WTC11 (cell line): ENCODE data around the gene MIB2. TPM values are rescaled to one million over a fixed set of nuclear protein-coding genes. Genes with fewer than 3 reads are reported as not detected.

Experiments
- ATAC-seq: fragments of 200-7000 bp; cut with Tn5 transposase; 2 replicates; pipeline ENCODE4 v1.10.0; 2021; ENCODE audit warnings: mild to moderate bottlenecking, moderate library complexity
- CTCF ChIA-PET: fragments of 300-600 bp; sonication (Branson Sonifier 250); formaldehyde crosslinking; loops from one replicate; lab custom pipeline; 2021; ENCODE audit warnings: antibody characterized with exemption; lab: Charles Lee
- POLR2A ChIA-PET: fragments of 350-600 bp; sonication (Branson Sonifier 250); formaldehyde crosslinking; loops from one replicate; lab custom pipeline; 2021; ENCODE audit warnings: antibody characterized with exemption; lab: Charles Lee
- DNase-seq: peaks from one replicate; pipeline ENCODE4 v3.0.0; 2021; ENCODE audit warnings: low spot score
- H3K27ac Mint-ChIP-seq: 2 replicates; pipeline ENCODE4 v1.8.0; 2021; ENCODE audit warnings: mixed read lengths
- H3K27me3 Mint-ChIP-seq: 2 replicates; pipeline ENCODE4 v1.8.0; 2021; ENCODE audit warnings: low read depth, mild to moderate bottlenecking, moderate library complexity, mixed read lengths
- H3K36me3 Mint-ChIP-seq: 2 replicates; pipeline ENCODE4 v1.8.0; 2021; ENCODE audit warnings: mixed read lengths
- H3K4me1 Mint-ChIP-seq: 2 replicates; pipeline ENCODE4 v1.8.0; 2022; ENCODE audit warnings: mixed read lengths
- H3K4me3 Mint-ChIP-seq: 2 replicates; pipeline ENCODE4 v1.8.0; 2021; ENCODE audit warnings: mild to moderate bottlenecking, moderate library complexity, mixed read lengths
- H3K9me3 Mint-ChIP-seq: 2 replicates; pipeline ENCODE4 v1.8.0; 2021; ENCODE audit warnings: mixed read lengths
- ETV6 ChIP-seq: sonication (generic); formaldehyde crosslinking; IDR thresholded peaks from 2 replicates; pipeline ENCODE4 v1.8.1; 2022; ENCODE audit warnings: mild to moderate bottlenecking, missing genetic modification reagents
- FOXK1 ChIP-seq: sonication (generic); formaldehyde crosslinking; IDR thresholded peaks from 2 replicates; pipeline ENCODE4 v1.8.0; 2022; ENCODE audit warnings: mild to moderate bottlenecking, moderate library complexity, missing genetic modification reagents
- GABPB1 ChIP-seq: sonication (generic); formaldehyde crosslinking; IDR thresholded peaks from 2 replicates; pipeline ENCODE4 v1.8.1; 2023; ENCODE audit warnings: mild to moderate bottlenecking, missing genetic modification reagents
- GRHL2 ChIP-seq: fragments of 250-450 bp; sonication (Bioruptor Pico); IDR thresholded peaks from 2 replicates; pipeline ENCODE4 v1.8.0; 2022; ENCODE audit warnings: mild to moderate bottlenecking, moderate library complexity; ENCODE audit not compliant: insufficient replicate concordance, severe bottlenecking
- JUN ChIP-seq: sonication (generic); formaldehyde crosslinking; IDR thresholded peaks from 2 replicates; pipeline ENCODE4 v1.8.0; 2023; ENCODE audit warnings: mild to moderate bottlenecking, missing genetic modification reagents
- NFATC4 ChIP-seq: fragments of 250-450 bp; sonication (Bioruptor Pico); IDR thresholded peaks from 2 replicates; pipeline ENCODE4 v1.9.0; 2021; ENCODE audit warnings: mild to moderate bottlenecking
- NFYB ChIP-seq: sonication (generic); formaldehyde crosslinking; conservative IDR thresholded peaks from 2 replicates; pipeline ENCODE4 v1.8.0; 2022; ENCODE audit warnings: low read depth, missing genetic modification reagents
- NR1H2 ChIP-seq: sonication (generic); formaldehyde crosslinking; IDR thresholded peaks from 2 replicates; pipeline ENCODE4 v1.9.0; 2021; ENCODE audit warnings: mild to moderate bottlenecking, moderate library complexity, missing genetic modification reagents
- NR2C2 ChIP-seq: sonication (generic); formaldehyde crosslinking; IDR thresholded peaks from 2 replicates; pipeline ENCODE4 v1.8.0; 2022; ENCODE audit warnings: mild to moderate bottlenecking, missing genetic modification reagents
- OVOL2 ChIP-seq: fragments of 250-450 bp; sonication (Bioruptor Pico); IDR thresholded peaks from 2 replicates; pipeline ENCODE4 v1.9.0; 2021; ENCODE audit warnings: mild to moderate bottlenecking, borderline replicate concordance
- PRRX2 ChIP-seq: fragments of 250-450 bp; sonication (Bioruptor Pico); IDR thresholded peaks from 2 replicates; pipeline ENCODE4 v1.8.0; 2021; ENCODE audit warnings: mild to moderate bottlenecking
- RELA ChIP-seq: sonication (generic); formaldehyde crosslinking; IDR thresholded peaks from 2 replicates; pipeline ENCODE4 v1.8.1; 2022; ENCODE audit warnings: missing genetic modification reagents, mild to moderate bottlenecking, borderline replicate concordance
- RORB ChIP-seq: fragments of 250-450 bp; sonication (Bioruptor Pico); IDR thresholded peaks from 2 replicates; pipeline ENCODE4 v1.9.0; 2021; ENCODE audit warnings: mild to moderate bottlenecking
- TEAD1 ChIP-seq: sonication (generic); formaldehyde crosslinking; IDR thresholded peaks from 2 replicates; pipeline ENCODE4 v1.8.0; 2022; ENCODE audit warnings: mild to moderate bottlenecking, missing genetic modification reagents
- ZNF317 ChIP-seq: sonication (generic); formaldehyde crosslinking; IDR thresholded peaks from 2 replicates; pipeline ENCODE4 v1.8.1; 2023; ENCODE audit warnings: low read depth, mild to moderate bottlenecking, moderate library complexity, missing genetic modification reagents, borderline replicate concordance
- ZNF396 ChIP-seq: fragments of 250-450 bp; sonication (Bioruptor Pico); IDR thresholded peaks from 2 replicates; pipeline ENCODE4 v1.8.0; 2021; ENCODE audit warnings: mild to moderate bottlenecking, moderate library complexity, borderline replicate concordance
- total RNA-seq: library from RNA; stranded (reverse); gene quantifications from 3 replicates; pipeline ENCODE4 v1.2.3, GENCODE V29; 2021
- TF ChIP-seq, protein P1 (sequence below): fragments of 250-450 bp; sonication (Bioruptor Pico); IDR thresholded peaks from 2 replicates; pipeline ENCODE4 v1.9.0; 2021; ENCODE audit warnings: moderate library complexity, mild to moderate bottlenecking, inconsistent platforms, borderline replicate concordance
- TF ChIP-seq, protein P2 (sequence below): sonication (generic); formaldehyde crosslinking; IDR thresholded peaks from 2 replicates; pipeline ENCODE4 v1.8.1; 2022; ENCODE audit warnings: low read depth, missing genetic modification reagents, borderline replicate concordance
- TF ChIP-seq, protein P3 (sequence below): sonication (generic); formaldehyde crosslinking; IDR thresholded peaks from 2 replicates; pipeline ENCODE4 v1.8.0; 2022; ENCODE audit warnings: mild to moderate bottlenecking, missing genetic modification reagents
- TF ChIP-seq, protein P4 (sequence below): sonication (generic); formaldehyde crosslinking; IDR thresholded peaks from 2 replicates; pipeline ENCODE4 v1.8.1; 2022; ENCODE audit warnings: mild to moderate bottlenecking, moderate library complexity, missing genetic modification reagents
- TF ChIP-seq, protein P5 (sequence below): sonication (generic); formaldehyde crosslinking; IDR thresholded peaks from 2 replicates; pipeline ENCODE4 v1.8.1; 2023; ENCODE audit warnings: mild to moderate bottlenecking, missing genetic modification reagents, borderline replicate concordance
- TF ChIP-seq, protein P6 (sequence below): sonication (generic); formaldehyde crosslinking; IDR thresholded peaks from 2 replicates; pipeline ENCODE4 v1.8.1; 2022; ENCODE audit warnings: mild to moderate bottlenecking, missing genetic modification reagents, moderate library complexity, borderline replicate concordance
- TF ChIP-seq, protein P7 (sequence below): sonication (generic); formaldehyde crosslinking; IDR thresholded peaks from 2 replicates; pipeline ENCODE4 v1.8.0; 2022; ENCODE audit warnings: mild to moderate bottlenecking, missing genetic modification reagents

Gene MIB2
- total RNA-seq, 1 experiment from 2014 or later: 90.6 TPM

DNA sequence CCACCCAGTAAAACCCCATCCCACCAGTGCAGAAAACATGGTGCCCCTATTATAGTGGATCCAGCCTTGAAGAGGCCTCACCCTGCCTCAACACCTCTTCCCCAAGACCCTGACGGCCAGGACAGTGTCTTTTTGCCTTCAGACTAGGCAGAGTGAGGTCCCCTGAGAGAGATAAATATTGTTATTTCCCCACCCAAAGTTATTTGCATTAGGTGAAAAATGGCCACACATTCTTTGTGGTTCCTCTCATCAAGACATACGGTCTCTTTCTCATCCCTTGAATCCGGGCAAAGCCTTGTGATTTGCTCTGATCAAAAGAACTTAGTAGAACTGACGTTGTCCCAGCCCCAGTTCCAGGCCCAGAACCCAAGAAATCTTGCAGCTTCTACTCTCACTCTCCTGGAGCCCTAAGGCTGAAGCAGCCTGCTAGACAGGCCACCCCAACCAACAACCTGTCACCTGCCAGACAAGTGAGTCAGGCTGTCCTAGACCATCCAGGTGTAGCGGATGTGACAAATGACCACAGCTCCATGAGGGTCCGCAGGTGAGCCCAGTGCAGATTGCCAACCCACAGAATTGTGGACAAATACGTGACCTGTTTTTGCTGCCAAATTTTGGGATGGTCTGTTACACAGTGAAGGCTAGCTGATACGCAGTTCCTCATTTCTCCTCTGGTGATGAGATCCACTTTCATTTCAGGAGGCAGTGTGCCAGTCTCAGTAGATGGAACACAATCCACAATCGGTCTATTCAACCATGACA lies 32.5 kb upstream of the MIB2 start (continued):
- TF ChIP-seq, protein P1, sequence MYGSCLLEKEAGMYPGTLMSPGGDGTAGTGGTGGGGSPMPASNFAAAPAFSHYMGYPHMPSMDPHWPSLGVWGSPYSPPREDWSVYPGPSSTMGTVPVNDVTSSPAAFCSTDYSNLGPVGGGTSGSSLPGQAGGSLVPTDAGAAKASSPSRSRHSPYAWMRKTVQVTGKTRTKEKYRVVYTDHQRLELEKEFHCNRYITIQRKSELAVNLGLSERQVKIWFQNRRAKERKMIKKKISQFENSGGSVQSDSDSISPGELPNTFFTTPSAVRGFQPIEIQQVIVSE: no peak
- TF ChIP-seq, protein P2, sequence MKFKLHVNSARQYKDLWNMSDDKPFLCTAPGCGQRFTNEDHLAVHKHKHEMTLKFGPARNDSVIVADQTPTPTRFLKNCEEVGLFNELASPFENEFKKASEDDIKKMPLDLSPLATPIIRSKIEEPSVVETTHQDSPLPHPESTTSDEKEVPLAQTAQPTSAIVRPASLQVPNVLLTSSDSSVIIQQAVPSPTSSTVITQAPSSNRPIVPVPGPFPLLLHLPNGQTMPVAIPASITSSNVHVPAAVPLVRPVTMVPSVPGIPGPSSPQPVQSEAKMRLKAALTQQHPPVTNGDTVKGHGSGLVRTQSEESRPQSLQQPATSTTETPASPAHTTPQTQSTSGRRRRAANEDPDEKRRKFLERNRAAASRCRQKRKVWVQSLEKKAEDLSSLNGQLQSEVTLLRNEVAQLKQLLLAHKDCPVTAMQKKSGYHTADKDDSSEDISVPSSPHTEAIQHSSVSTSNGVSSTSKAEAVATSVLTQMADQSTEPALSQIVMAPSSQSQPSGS (CRISPR knock-in tag): no peak
- TF ChIP-seq, protein P3, sequence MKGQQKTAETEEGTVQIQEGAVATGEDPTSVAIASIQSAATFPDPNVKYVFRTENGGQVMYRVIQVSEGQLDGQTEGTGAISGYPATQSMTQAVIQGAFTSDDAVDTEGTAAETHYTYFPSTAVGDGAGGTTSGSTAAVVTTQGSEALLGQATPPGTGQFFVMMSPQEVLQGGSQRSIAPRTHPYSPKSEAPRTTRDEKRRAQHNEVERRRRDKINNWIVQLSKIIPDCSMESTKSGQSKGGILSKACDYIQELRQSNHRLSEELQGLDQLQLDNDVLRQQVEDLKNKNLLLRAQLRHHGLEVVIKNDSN (CRISPR knock-in tag): no peak

DNA sequence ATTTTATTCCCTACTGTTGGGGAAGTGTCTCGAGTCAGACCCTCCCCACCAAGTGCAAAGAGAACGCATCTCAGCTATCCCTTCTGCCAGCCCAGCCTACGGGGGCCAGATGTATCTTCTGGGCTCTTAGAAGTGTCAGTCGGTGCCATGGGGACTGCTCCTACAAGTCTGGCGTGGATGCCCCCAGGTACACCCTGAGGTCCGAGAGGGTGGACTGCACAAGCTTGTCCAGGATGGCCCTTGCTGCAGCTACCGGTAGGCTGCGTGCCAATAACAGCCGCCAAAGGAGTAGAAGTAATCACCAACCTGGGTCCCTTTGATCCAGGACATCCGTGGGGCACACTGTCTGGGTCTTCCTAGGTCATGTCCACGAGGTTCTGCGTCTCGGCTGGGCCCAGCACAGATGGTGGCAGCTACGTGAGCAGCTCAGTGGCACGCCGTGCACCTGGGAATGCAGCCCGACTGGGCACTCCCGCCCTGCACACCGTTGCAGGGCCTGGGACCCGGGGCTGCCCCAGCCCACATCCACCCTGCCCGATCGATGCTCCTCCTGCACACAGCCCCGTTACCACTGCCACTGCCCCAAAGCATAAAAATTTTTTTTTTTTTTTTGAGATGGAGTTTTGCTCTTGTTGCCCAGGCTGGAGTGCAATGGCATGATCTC lies 31.8 kb upstream of the MIB2 start:
- TF ChIP-seq NFYB (no peak), PRRX2 (CRISPR knock-in tag) (no peak), RELA (CRISPR knock-in tag) (no peak), RORB (CRISPR knock-in tag) (no peak), JUN (CRISPR knock-in tag) (no peak), NR1H2 (no peak), GABPB1 (CRISPR knock-in tag) (no peak), TEAD1 (CRISPR knock-in tag) (no peak), NR2C2 (CRISPR knock-in tag) (no peak), NFATC4 (CRISPR knock-in tag) (no peak)
- TF ChIP-seq, protein P4, sequence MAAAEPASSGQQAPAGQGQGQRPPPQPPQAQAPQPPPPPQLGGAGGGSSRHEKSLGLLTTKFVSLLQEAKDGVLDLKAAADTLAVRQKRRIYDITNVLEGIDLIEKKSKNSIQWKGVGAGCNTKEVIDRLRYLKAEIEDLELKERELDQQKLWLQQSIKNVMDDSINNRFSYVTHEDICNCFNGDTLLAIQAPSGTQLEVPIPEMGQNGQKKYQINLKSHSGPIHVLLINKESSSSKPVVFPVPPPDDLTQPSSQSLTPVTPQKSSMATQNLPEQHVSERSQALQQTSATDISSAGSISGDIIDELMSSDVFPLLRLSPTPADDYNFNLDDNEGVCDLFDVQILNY: no peak
- DNase-seq: no peak
- Mint-ChIP-seq H3K9me3 (no peaks in the 10 kb centered on the region), H3K4me1 (no peaks in the 10 kb centered on the region), H3K36me3 (no peaks in the 10 kb centered on the region), H3K4me3 (no peak overlapping the region), H3K27me3 (peaks cover 30% of the 10 kb centered on the region), H3K27ac (no peak overlapping the region)
- no peak for ATAC-seq
- ChIA-PET POLR2A (no interaction called here), CTCF (interaction anchor here (0.6 kb wide), 1 partner anchor 176 kb away, joined by 3 read pairs; no protein-coding TSS in a partner anchor)

DNA sequence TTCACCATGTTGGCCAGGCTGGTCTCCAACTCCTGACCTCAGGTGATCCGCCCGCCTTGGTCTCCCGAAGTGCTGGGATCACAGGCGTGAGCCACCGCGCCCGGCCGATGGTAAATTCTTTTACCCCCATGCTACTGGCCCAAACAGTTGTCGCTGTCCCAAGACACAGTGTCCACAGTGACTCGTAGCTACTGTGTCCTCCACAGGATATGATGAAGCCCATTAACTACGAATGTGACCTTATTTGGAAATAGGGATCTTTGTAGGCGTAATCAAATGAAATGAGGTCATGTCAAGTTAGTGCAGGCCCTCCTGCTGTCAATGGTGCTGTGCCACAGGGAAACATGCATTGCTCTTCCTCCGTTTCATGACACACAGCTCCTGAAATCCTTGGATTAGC lies 23.8 kb upstream of the MIB2 start:
- peaks cover 6% of the 10 kb centered on the region; the same call in 1 of the 2 replicates for H3K27me3 Mint-ChIP-seq
- TF ChIP-seq GRHL2 (CRISPR knock-in tag) (no peak), OVOL2 (CRISPR knock-in tag) (no peak), ZNF317 (no peak), ETV6 (CRISPR knock-in tag) (no peak), RORB (CRISPR knock-in tag) (no peak), ZNF396 (CRISPR knock-in tag) (no peak), FOXK1 (CRISPR knock-in tag) (no peak)
- TF ChIP-seq, protein P5, sequence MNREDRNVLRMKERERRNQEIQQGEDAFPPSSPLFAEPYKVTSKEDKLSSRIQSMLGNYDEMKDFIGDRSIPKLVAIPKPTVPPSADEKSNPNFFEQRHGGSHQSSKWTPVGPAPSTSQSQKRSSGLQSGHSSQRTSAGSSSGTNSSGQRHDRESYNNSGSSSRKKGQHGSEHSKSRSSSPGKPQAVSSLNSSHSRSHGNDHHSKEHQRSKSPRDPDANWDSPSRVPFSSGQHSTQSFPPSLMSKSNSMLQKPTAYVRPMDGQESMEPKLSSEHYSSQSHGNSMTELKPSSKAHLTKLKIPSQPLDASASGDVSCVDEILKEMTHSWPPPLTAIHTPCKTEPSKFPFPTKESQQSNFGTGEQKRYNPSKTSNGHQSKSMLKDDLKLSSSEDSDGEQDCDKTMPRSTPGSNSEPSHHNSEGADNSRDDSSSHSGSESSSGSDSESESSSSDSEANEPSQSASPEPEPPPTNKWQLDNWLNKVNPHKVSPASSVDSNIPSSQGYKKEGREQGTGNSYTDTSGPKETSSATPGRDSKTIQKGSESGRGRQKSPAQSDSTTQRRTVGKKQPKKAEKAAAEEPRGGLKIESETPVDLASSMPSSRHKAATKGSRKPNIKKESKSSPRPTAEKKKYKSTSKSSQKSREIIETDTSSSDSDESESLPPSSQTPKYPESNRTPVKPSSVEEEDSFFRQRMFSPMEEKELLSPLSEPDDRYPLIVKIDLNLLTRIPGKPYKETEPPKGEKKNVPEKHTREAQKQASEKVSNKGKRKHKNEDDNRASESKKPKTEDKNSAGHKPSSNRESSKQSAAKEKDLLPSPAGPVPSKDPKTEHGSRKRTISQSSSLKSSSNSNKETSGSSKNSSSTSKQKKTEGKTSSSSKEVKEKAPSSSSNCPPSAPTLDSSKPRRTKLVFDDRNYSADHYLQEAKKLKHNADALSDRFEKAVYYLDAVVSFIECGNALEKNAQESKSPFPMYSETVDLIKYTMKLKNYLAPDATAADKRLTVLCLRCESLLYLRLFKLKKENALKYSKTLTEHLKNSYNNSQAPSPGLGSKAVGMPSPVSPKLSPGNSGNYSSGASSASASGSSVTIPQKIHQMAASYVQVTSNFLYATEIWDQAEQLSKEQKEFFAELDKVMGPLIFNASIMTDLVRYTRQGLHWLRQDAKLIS (CRISPR knock-in tag): no peak
- TF ChIP-seq, protein P6, sequence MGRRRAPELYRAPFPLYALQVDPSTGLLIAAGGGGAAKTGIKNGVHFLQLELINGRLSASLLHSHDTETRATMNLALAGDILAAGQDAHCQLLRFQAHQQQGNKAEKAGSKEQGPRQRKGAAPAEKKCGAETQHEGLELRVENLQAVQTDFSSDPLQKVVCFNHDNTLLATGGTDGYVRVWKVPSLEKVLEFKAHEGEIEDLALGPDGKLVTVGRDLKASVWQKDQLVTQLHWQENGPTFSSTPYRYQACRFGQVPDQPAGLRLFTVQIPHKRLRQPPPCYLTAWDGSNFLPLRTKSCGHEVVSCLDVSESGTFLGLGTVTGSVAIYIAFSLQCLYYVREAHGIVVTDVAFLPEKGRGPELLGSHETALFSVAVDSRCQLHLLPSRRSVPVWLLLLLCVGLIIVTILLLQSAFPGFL (CRISPR knock-in tag): no peak
- TF ChIP-seq, protein P7, sequence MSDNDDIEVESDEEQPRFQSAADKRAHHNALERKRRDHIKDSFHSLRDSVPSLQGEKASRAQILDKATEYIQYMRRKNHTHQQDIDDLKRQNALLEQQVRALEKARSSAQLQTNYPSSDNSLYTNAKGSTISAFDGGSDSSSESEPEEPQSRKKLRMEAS (CRISPR knock-in tag): no peak
- TF ChIP-seq, protein P4: no peak

More for the DNA sequence above, 23.8 kb upstream of the MIB2 start:
- DNase-seq (no peak), ATAC-seq (no peak; the same call in 1 of the 2 replicates)
- Mint-ChIP-seq H3K4me3 (no peak overlapping the region), H3K27ac (no peak overlapping the region), H3K4me1 (no peaks in the 10 kb centered on the region), H3K36me3 (no peaks in the 10 kb centered on the region), H3K9me3 (no peaks in the 10 kb centered on the region)
- POLR2A ChIA-PET: no interaction called here
- CTCF ChIA-PET: no interaction called here
